ENCODE measurements around the gene ZNRD2. TPM values are rescaled to one million over a fixed set of nuclear protein-coding genes. Genes with fewer than 3 reads are reported as not detected.

The ZNRD2 gene
- polyA plus RNA-seq, 3 donors = 48.5 to 65.1 (median 56.2) TPM

- no peaks in the 10 kb centered on the region for H3K9me3 ChIP-seq (replicated peaks in 1 of 2; ENCODE audit: control insufficient read depth in 1 of 2, insufficient read depth in 1 of 2, low read length in 2 of 2)
- Mint-ChIP-seq H3K27ac (no peak overlapping the region), H3K9me3 (peaks cover 0 to 1% (median 0%) of the 10 kb centered on the region in 7 donors), H3K36me3 (peaks cover 50 to 82% of the 10 kb centered on the region in 2 donors), H3K4me1 (peaks cover 13% of the 10 kb centered on the region), H3K4me3 (no peak overlapping the region), H3K27me3 (ENCODE audit: low read depth in 3 of 3) (no peaks in the 10 kb centered on the region)
- no peak overlapping the region for H2AFZ ChIP-seq (ENCODE audit: insufficient read depth, low read depth, low read length, poor library complexity, severe bottlenecking)
- intact Hi-C loops (cut with micrococcal nuclease) = loop anchor here (5.0 to 10.0 kb wide), 2 partner anchors 33 to 75 kb away; no protein-coding TSS in a partner anchor
- H3K36me3 ChIP-seq (replicated peaks in 1 of 2; ENCODE audit: control insufficient read depth in 1 of 2, insufficient read depth in 2 of 2, low read length in 2 of 2) = peaks cover 71 to 75% of the 10 kb centered on the region in 2 donors
- no peak for TF ChIP-seq CTCF (IDR thresholded peaks at IDR 0.05)
- H3K4me1 ChIP-seq (ENCODE audit: control insufficient read depth in 1 of 2, insufficient read depth in 2 of 2, low read length in 2 of 2) = peaks cover 12 to 20% of the 10 kb centered on the region in 2 donors
- H4K20me1 ChIP-seq (ENCODE audit: insufficient read depth, low read length) = peaks cover 79% of the 10 kb centered on the region
- H3K27ac ChIP-seq (ENCODE audit: low read depth in 1 of 2, low read length in 2 of 2) = no peak overlapping the region
- no peaks in the 10 kb centered on the region for H3K27me3 ChIP-seq (ENCODE audit: control insufficient read depth in 2 of 2, insufficient read depth in 2 of 2, low read length in 2 of 2)
- 97% methylated on average over 21 of the region's 29 CpGs for WGBS (ENCODE audit: insufficient coverage)
- peaks cover 57% of the 10 kb centered on the region for H3K79me2 ChIP-seq (ENCODE audit: insufficient read depth, low read length)
- no peak overlapping the region for H3K4me2 ChIP-seq (replicated peaks; ENCODE audit: extremely low read depth, low read length, poor library complexity, severe bottlenecking)
- no peak overlapping the region for H3K9ac ChIP-seq (ENCODE audit: insufficient read depth, low read length, poor library complexity, severe bottlenecking)
- no peak for DNase-seq
- H3K4me3 ChIP-seq (replicated peaks in 1 of 3; ENCODE audit: low read depth in 2 of 3, low read length in 3 of 3) = no peak overlapping the region
Observed at GRCh38 chr11:65619281-65619928, 49.1 kb downstream of the ZNRD2 start.

DNA sequence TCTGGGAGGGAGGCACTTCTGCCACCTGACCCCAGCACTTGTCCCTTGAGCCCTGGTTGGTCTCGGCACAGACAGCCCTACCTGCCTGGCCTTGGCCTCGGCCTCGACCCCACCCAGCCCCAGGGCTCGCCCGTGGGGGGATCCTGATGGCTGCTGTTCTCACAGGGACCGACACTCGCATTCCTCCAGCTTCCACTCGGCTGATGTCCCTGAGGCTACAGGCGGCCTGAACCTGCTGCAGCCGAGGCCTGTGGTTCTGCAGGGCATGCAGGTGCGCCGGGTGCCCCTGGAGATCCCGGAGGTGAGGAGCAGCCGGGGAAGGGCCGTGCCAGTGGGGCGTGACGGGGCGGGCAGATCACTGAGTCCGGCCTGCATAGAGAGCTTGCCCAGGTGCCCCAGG lies 50.4 kb downstream of the ZNRD2 start:
- Mint-ChIP-seq H3K4me3 (no peak overlapping the region), H3K36me3 (peaks cover 54 to 94% of the 10 kb centered on the region in 2 donors), H3K27me3 (ENCODE audit: low read depth in 3 of 3) (no peaks in the 10 kb centered on the region), H3K27ac (peak overlapping the region in 1 of 7 donors; percentile 12), H3K4me1 (peaks cover 13% of the 10 kb centered on the region), H3K9me3 (no peaks in the 10 kb centered on the region)
- Histone ChIP-seq H3K4me3 (replicated peaks in 1 of 3; ENCODE audit: low read depth in 2 of 3, low read length in 3 of 3) (no peak overlapping the region), H3K79me2 (ENCODE audit: insufficient read depth, low read length) (peaks cover 49% of the 10 kb centered on the region), H3K4me2 (replicated peaks; ENCODE audit: extremely low read depth, low read length, poor library complexity, severe bottlenecking) (no peak overlapping the region), H3K9ac (ENCODE audit: insufficient read depth, low read length, poor library complexity, severe bottlenecking) (no peak overlapping the region), H3K27ac (ENCODE audit: low read depth in 1 of 2, low read length in 2 of 2) (no peak overlapping the region), H3K4me1 (ENCODE audit: control insufficient read depth in 1 of 2, insufficient read depth in 2 of 2, low read length in 2 of 2) (peaks cover 12 to 16% of the 10 kb centered on the region in 2 donors), H4K20me1 (ENCODE audit: insufficient read depth, low read length) (peaks cover 89% of the 10 kb centered on the region), H3K36me3 (replicated peaks in 1 of 2; ENCODE audit: control insufficient read depth in 1 of 2, insufficient read depth in 2 of 2, low read length in 2 of 2) (peaks cover 83 to 85% of the 10 kb centered on the region in 2 donors), H3K27me3 (ENCODE audit: control insufficient read depth in 2 of 2, insufficient read depth in 2 of 2, low read length in 2 of 2) (no peaks in the 10 kb centered on the region), H3K9me3 (replicated peaks in 1 of 2; ENCODE audit: control insufficient read depth in 1 of 2, insufficient read depth in 1 of 2, low read length in 2 of 2) (no peaks in the 10 kb centered on the region), H2AFZ (ENCODE audit: insufficient read depth, low read depth, low read length, poor library complexity, severe bottlenecking) (no peak overlapping the region)
- no peak for TF ChIP-seq CTCF (IDR thresholded peaks at IDR 0.05)
- intact Hi-C loops (cut with micrococcal nuclease) = loop anchor here (10.0 kb wide), 3 partner anchors 84 to 374 kb away; no protein-coding TSS in a partner anchor
- 98% methylated on average over 19 of the region's 19 CpGs for WGBS (ENCODE audit: insufficient coverage)
- DNase-seq = no peak
